ENCODE measurements around the gene TEP1.

The TEP1 gene

DNA sequence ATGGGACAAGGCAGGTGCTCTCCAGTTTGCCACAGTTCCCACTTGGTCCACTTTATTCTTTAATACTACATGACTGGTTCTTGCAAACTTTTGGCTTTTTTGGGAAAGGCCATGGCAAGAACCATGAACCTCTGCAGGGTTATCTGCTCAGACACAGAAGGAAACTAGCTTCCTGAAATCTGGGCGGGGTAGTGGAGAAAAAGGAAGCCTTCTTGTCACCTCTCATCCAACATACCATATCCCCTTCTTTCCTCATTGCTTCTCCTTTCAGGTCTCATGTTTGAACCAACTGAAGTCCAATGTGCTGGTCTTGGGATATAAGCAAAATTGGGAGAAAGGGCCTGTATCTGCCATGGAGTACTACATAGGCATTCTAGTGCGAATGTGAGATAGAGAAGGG lies 28.2 kb upstream of the TEP1 start:
- no peaks in the 10 kb centered on the region for H3K27me3 ChIP-seq (ENCODE audit: control insufficient read depth, low read length)
- no peaks in the 10 kb centered on the region for H3K9me2 ChIP-seq (replicated peaks; ENCODE audit: control insufficient read depth, low read length)
- no peaks in the 10 kb centered on the region for H3K79me2 ChIP-seq (ENCODE audit: control insufficient read depth, low read length)
- peaks cover 7% of the 10 kb centered on the region; the same call in 1 of the 2 replicates for H3F3A ChIP-seq (ENCODE audit: control insufficient read depth, insufficient read depth)
- no peak overlapping the region for H3K27ac ChIP-seq (ENCODE audit: low read depth, low read length)
- peaks cover 32% of the 10 kb centered on the region for H3K4me1 ChIP-seq (ENCODE audit: control insufficient read depth, low read length)
- H3K4me3 ChIP-seq (ENCODE audit: low read length): no peak overlapping the region
- no peak overlapping the region for H3K4me2 ChIP-seq (ENCODE audit: low read length)
- TF ChIP-seq, protein P1, sequence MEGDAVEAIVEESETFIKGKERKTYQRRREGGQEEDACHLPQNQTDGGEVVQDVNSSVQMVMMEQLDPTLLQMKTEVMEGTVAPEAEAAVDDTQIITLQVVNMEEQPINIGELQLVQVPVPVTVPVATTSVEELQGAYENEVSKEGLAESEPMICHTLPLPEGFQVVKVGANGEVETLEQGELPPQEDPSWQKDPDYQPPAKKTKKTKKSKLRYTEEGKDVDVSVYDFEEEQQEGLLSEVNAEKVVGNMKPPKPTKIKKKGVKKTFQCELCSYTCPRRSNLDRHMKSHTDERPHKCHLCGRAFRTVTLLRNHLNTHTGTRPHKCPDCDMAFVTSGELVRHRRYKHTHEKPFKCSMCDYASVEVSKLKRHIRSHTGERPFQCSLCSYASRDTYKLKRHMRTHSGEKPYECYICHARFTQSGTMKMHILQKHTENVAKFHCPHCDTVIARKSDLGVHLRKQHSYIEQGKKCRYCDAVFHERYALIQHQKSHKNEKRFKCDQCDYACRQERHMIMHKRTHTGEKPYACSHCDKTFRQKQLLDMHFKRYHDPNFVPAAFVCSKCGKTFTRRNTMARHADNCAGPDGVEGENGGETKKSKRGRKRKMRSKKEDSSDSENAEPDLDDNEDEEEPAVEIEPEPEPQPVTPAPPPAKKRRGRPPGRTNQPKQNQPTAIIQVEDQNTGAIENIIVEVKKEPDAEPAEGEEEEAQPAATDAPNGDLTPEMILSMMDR (IDR thresholded peaks at IDR 0.05; ENCODE audit: low read depth, low read length, poor library complexity, severe bottlenecking): no peak
- TF ChIP-seq EZH2phosphoT487 (IDR thresholded peaks at IDR 0.05; ENCODE audit: borderline replicate concordance, low read length): no peak
- H3K36me3 ChIP-seq (ENCODE audit: control insufficient read depth, low read length): peaks cover 19% of the 10 kb centered on the region
- no peaks in the 10 kb centered on the region for H3K9me3 ChIP-seq (ENCODE audit: control insufficient read depth, insufficient read depth, low read length)
- H4K20me1 ChIP-seq (ENCODE audit: control insufficient read depth, insufficient read depth, low read depth, low read length): no peaks in the 10 kb centered on the region

GRCh38 chr14:20440882-20441281 lies 27.6 kb upstream of the TEP1 start:
- Histone ChIP-seq H3K36me3 (ENCODE audit: control insufficient read depth, low read length) (peaks cover 13% of the 10 kb centered on the region), H3F3A (ENCODE audit: control insufficient read depth, insufficient read depth) (peaks cover 7% of the 10 kb centered on the region; the same call in 1 of the 2 replicates), H3K79me2 (ENCODE audit: control insufficient read depth, low read length) (no peaks in the 10 kb centered on the region), H3K27me3 (ENCODE audit: control insufficient read depth, low read length) (no peaks in the 10 kb centered on the region), H3K27ac (ENCODE audit: low read depth, low read length) (no peak overlapping the region), H4K20me1 (ENCODE audit: control insufficient read depth, insufficient read depth, low read depth, low read length) (no peaks in the 10 kb centered on the region), H3K4me3 (ENCODE audit: low read length) (no peak overlapping the region), H3K4me1 (ENCODE audit: control insufficient read depth, low read length) (peaks cover 31% of the 10 kb centered on the region), H3K9me2 (replicated peaks; ENCODE audit: control insufficient read depth, low read length) (no peaks in the 10 kb centered on the region), H3K4me2 (ENCODE audit: low read length) (no peak overlapping the region), H3K9me3 (ENCODE audit: control insufficient read depth, insufficient read depth, low read length) (no peaks in the 10 kb centered on the region)
- TF ChIP-seq, protein P1 (IDR thresholded peaks at IDR 0.05; ENCODE audit: low read depth, low read length, poor library complexity, severe bottlenecking): no peak
- no peak for TF ChIP-seq EZH2phosphoT487 (IDR thresholded peaks at IDR 0.05; ENCODE audit: borderline replicate concordance, low read length)

DNA sequence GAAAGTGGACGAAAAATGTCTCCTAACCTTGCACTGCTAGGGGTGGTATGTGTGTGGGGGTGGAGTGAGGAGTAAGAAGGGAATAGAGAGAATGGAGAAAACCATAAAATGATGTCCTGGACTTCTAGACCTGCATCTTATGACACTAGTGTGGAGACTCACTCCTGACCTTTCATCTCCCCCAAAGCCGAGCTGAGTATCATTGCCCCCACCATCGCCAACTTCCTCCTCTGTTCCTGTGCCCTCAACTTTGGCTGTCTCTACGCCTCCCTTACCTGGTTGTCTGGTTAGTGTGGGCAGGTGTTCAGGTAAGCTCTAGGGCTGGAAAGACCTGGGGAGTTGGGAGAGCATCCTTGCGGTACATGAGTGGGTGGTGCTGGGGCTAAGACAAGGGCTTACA lies 27.2 kb upstream of the TEP1 start:
- TF ChIP-seq, protein P1 (IDR thresholded peaks at IDR 0.05; ENCODE audit: low read depth, low read length, poor library complexity, severe bottlenecking): no peak
- TF ChIP-seq EZH2phosphoT487 (IDR thresholded peaks at IDR 0.05; ENCODE audit: borderline replicate concordance, low read length): no peak
- no peak overlapping the region for H3K27ac ChIP-seq (ENCODE audit: low read depth, low read length)
- no peak overlapping the region for H3K4me3 ChIP-seq (ENCODE audit: low read length)

More for the DNA sequence above, 27.2 kb upstream of the TEP1 start:
- no peaks in the 10 kb centered on the region for H3K9me3 ChIP-seq (ENCODE audit: control insufficient read depth, insufficient read depth, low read length)
- no peak overlapping the region for H3K4me2 ChIP-seq (ENCODE audit: low read length)
- no peaks in the 10 kb centered on the region for H3K27me3 ChIP-seq (ENCODE audit: control insufficient read depth, low read length)
- H3K4me1 ChIP-seq (ENCODE audit: control insufficient read depth, low read length): peaks cover 27% of the 10 kb centered on the region
- H3K36me3 ChIP-seq (ENCODE audit: control insufficient read depth, low read length): peaks cover 9% of the 10 kb centered on the region
- no peaks in the 10 kb centered on the region for H3K79me2 ChIP-seq (ENCODE audit: control insufficient read depth, low read length)
- H3F3A ChIP-seq (ENCODE audit: control insufficient read depth, insufficient read depth): peaks cover 7% of the 10 kb centered on the region; the same call in 1 of the 2 replicates
- no peaks in the 10 kb centered on the region for H3K9me2 ChIP-seq (replicated peaks; ENCODE audit: control insufficient read depth, low read length)
- H4K20me1 ChIP-seq (ENCODE audit: control insufficient read depth, insufficient read depth, low read depth, low read length): no peaks in the 10 kb centered on the region

Data from DOHH2 (cell line).